HepG2 (cell line): ENCODE measurements around the gene NPB. TPM values are rescaled to one million over a fixed set of nuclear protein-coding genes. Genes with fewer than 3 reads are reported as not detected.

Experiments
- ARID4A ChIP-seq: sonication (generic); formaldehyde crosslinking; IDR thresholded peaks from 2 replicates; pipeline ENCODE4 v1.5.0; 2020; ENCODE audit warnings: mild to moderate bottlenecking, missing genetic modification reagents, borderline replicate concordance
- ATRX ChIP-seq: sonication (generic); formaldehyde crosslinking; IDR thresholded peaks from 2 replicates; pipeline ENCODE4 v1.4.0; 2020; ENCODE audit warnings: missing genetic modification reagents, borderline replicate concordance
- MEIS2 ChIP-seq: sonication (generic); formaldehyde crosslinking; IDR thresholded peaks from 2 replicates; pipeline ENCODE4 v1.9.0; 2021; ENCODE audit warnings: mild to moderate bottlenecking, missing genetic modification reagents
- MXD1 ChIP-seq: sonication (generic); formaldehyde crosslinking; IDR thresholded peaks from 2 replicates; pipeline ENCODE4 v1.4.0; 2020; ENCODE audit warnings: mild to moderate bottlenecking, missing genetic modification reagents
- NFE2 ChIP-seq: sonication (generic); formaldehyde crosslinking; IDR thresholded peaks from 2 replicates; pipeline ENCODE4 v1.4.0; 2020; ENCODE audit warnings: missing genetic modification reagents
- PTBP1 ChIP-seq: fragments of 200-400 bp; formaldehyde crosslinking; IDR thresholded peaks from 2 replicates; pipeline ENCODE4 v1.6.1; 2018; ENCODE audit warnings: low read length, low read depth; ENCODE audit not compliant: poor library complexity, severe bottlenecking
- RARA ChIP-seq: IDR thresholded peaks from 2 replicates; pipeline ENCODE4 v1.6.1; 2016; ENCODE audit warnings: missing genetic modification reagents, missing compliant biosample characterization
- RCOR2 ChIP-seq: IDR thresholded peaks from 2 replicates; pipeline ENCODE4 v1.6.1; 2016; ENCODE audit warnings: missing biosample characterization, missing genetic modification reagents
- SIX4 ChIP-seq: sonication (generic); formaldehyde crosslinking; IDR thresholded peaks from 2 replicates; pipeline ENCODE4 v1.4.0; 2020; ENCODE audit warnings: missing genetic modification reagents
- TEAD3 ChIP-seq: optimal IDR thresholded peaks from 2 replicates; pipeline ENCODE3; 2016; ENCODE audit warnings: borderline replicate concordance
- TOPORS ChIP-seq: sonication (generic); formaldehyde crosslinking; IDR thresholded peaks from 2 replicates; pipeline ENCODE4 v1.8.0; 2023; ENCODE audit warnings: mild to moderate bottlenecking, missing genetic modification reagents
- ZEB1 ChIP-seq: IDR thresholded peaks from 2 replicates; pipeline ENCODE4 v1.6.1; 2012; ENCODE audit warnings: mild to moderate bottlenecking, low read depth, inconsistent platforms; ENCODE audit not compliant: insufficient replicate concordance
- ZFP36L2 ChIP-seq: sonication (generic); formaldehyde crosslinking; IDR thresholded peaks from 2 replicates; pipeline ENCODE4 v1.4.0; 2020; ENCODE audit warnings: missing genetic modification reagents
- ZNF234 ChIP-seq: sonication (generic); formaldehyde crosslinking; conservative IDR thresholded peaks from 2 replicates; pipeline ENCODE4 v1.5.1; 2020; ENCODE audit warnings: mild to moderate bottlenecking, missing genetic modification reagents
- ZNF33B ChIP-seq: sonication (generic); formaldehyde crosslinking; IDR thresholded peaks from 2 replicates; pipeline ENCODE4 v1.5.1; 2020; ENCODE audit warnings: mild to moderate bottlenecking, missing genetic modification reagents
- ZNF451 ChIP-seq: sonication (generic); formaldehyde crosslinking; IDR thresholded peaks from 2 replicates; pipeline ENCODE4 v1.5.0; 2020; ENCODE audit warnings: mild to moderate bottlenecking, missing genetic modification reagents
- ZNF580 ChIP-seq: IDR thresholded peaks from 2 replicates; pipeline ENCODE4 v1.6.1; 2016; ENCODE audit warnings: low read depth, borderline replicate concordance
- ZNF703 ChIP-seq: sonication (generic); formaldehyde crosslinking; IDR thresholded peaks from 2 replicates; pipeline ENCODE4 v1.5.1; 2020; ENCODE audit warnings: missing genetic modification reagents, mild to moderate bottlenecking, moderate library complexity, borderline replicate concordance
- ZNF841 ChIP-seq: sonication (generic); formaldehyde crosslinking; IDR thresholded peaks from 2 replicates; pipeline ENCODE4 v1.8.1; 2023; ENCODE audit warnings: missing genetic modification reagents, borderline replicate concordance
- polyA plus RNA-seq, 8 experiments: library from polyadenylated mRNA; depleted of rRNA in 3 of 8; stranded (reverse) in 7 of 8; unstranded in 1 of 8; fragments of >200 nt; fragmentation: Illumina TruSeq in 4 of 8; extraction: Trizol in 4 of 8; gene quantifications; 2 replicates each; pipeline versions ENCODE4 v1.2.1 to v1.2.3, GENCODE V29; 2011 to 2016; ENCODE audit warnings: low read depth in 4 of 8, missing spikeins in 1 of 8, mixed read lengths in 1 of 8; ENCODE audit not compliant: insufficient read depth in 1 of 8
- total RNA-seq, 5 experiments: library from RNA; depleted of rRNA; stranded (reverse); fragments of >200 nt; fragmentation: Illumina TruSeq; extraction: Trizol; gene quantifications; 2 replicates each; pipeline ENCODE4 v1.2.3, GENCODE V29; 2016; ENCODE audit warnings: low read depth in 1 of 5
- TF ChIP-seq, protein P1 (sequence below): sonication (generic); formaldehyde crosslinking; IDR thresholded peaks from 2 replicates; pipeline ENCODE4 v1.5.0; 2020; ENCODE audit warnings: missing genetic modification reagents
- TF ChIP-seq, protein P2 (sequence below): sonication (generic); formaldehyde crosslinking; IDR thresholded peaks from 2 replicates; pipeline ENCODE4 v1.5.0; 2020; ENCODE audit warnings: mild to moderate bottlenecking, missing genetic modification reagents
- TF ChIP-seq, protein P3 (sequence below): sonication (generic); formaldehyde crosslinking; IDR thresholded peaks from 2 replicates; pipeline ENCODE4 v1.5.0; 2020; ENCODE audit warnings: missing genetic modification reagents

The NPB gene
- total and polyA plus RNA-seq, 2 of the 13 experiments (the other 11 are each of a cell fraction or from before 2014, with no cell fraction given), result 0.11 to 0.93 TPM

DNA sequence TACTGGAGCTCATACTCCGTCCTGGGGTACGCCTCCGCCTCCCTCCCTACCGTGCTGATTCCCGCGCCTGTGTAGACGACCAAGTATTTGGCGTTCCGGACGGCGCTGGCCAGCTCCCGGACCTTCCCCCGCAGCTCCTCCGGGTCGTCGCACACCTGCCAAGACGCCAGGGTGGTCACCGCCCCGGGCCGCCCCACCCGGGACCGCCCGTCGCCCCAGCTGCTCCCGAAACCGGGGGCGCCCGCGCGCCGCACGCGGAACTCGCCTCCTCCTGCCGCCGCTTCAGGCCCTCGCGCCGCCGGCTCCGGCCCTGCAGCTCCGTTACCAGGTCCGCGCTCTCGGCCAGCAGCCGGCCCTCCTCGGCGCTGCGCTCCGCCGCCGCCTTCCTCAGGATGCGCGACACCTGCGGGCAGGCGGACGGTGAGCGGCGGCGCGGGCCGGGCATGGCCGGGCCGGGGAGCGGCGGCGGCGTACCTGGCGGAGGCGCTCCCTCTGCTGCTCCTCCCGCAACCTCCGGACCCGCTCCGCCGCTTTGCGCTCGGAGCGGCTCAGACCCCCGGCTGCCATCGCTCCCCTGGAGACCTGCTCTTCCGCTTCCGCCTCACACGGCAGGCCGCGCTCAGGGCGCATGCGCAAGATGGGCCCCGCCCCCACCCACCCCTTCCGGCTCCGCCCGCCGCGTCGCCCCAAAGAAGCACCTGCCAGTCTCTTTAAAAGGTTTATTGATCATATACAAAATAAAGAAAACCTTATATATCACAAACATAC lies 15.7 kb downstream of the NPB start, which contains the start of gene SIRT7 (continued):
- TF ChIP-seq ZNF703 (CRISPR knock-in tag), result no peak
- no peak for TF ChIP-seq PTBP1
- no peak for TF ChIP-seq SIX4 (CRISPR knock-in tag)
- TF ChIP-seq, protein P1, sequence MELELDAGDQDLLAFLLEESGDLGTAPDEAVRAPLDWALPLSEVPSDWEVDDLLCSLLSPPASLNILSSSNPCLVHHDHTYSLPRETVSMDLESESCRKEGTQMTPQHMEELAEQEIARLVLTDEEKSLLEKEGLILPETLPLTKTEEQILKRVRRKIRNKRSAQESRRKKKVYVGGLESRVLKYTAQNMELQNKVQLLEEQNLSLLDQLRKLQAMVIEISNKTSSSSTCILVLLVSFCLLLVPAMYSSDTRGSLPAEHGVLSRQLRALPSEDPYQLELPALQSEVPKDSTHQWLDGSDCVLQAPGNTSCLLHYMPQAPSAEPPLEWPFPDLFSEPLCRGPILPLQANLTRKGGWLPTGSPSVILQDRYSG (CRISPR knock-in tag), result no peak
- no peak for TF ChIP-seq ZEB1
- TF ChIP-seq RARA (CRISPR knock-in tag), result no peak
- no peak for TF ChIP-seq ZNF234 (CRISPR knock-in tag)
- TF ChIP-seq ATRX, result no peak
- TF ChIP-seq ARID4A (CRISPR knock-in tag), result peak; percentile 86; the same call in 1 of the 2 replicates
- TF ChIP-seq, protein P2, sequence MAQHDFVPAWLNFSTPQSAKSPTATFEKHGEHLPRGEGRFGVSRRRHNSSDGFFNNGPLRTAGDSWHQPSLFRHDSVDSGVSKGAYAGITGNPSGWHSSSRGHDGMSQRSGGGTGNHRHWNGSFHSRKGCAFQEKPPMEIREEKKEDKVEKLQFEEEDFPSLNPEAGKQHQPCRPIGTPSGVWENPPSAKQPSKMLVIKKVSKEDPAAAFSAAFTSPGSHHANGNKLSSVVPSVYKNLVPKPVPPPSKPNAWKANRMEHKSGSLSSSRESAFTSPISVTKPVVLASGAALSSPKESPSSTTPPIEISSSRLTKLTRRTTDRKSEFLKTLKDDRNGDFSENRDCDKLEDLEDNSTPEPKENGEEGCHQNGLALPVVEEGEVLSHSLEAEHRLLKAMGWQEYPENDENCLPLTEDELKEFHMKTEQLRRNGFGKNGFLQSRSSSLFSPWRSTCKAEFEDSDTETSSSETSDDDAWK (CRISPR knock-in tag), result no peak
- no peak for TF ChIP-seq ZNF451
- 0 out of 2 replicates have a peak, but pooled peaks have one; percentile 40 for TF ChIP-seq MEIS2
- no peak for TF ChIP-seq RCOR2 (CRISPR knock-in tag)
- peak; percentile 38; the same call in 1 of the 2 replicates for TF ChIP-seq ZNF841 (CRISPR knock-in tag)
- no peak for TF ChIP-seq TEAD3 (CRISPR knock-in tag)
- no peak for TF ChIP-seq NFE2 (CRISPR knock-in tag)
- TF ChIP-seq MXD1 (CRISPR knock-in tag), result peak; percentile 37; the same call in 1 of the 2 replicates
- TF ChIP-seq, protein P3, sequence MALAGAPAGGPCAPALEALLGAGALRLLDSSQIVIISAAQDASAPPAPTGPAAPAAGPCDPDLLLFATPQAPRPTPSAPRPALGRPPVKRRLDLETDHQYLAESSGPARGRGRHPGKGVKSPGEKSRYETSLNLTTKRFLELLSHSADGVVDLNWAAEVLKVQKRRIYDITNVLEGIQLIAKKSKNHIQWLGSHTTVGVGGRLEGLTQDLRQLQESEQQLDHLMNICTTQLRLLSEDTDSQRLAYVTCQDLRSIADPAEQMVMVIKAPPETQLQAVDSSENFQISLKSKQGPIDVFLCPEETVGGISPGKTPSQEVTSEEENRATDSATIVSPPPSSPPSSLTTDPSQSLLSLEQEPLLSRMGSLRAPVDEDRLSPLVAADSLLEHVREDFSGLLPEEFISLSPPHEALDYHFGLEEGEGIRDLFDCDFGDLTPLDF (CRISPR knock-in tag), result no peak
- TF ChIP-seq TOPORS, result no peak
- no peak for TF ChIP-seq ZFP36L2
- TF ChIP-seq ZNF580 (CRISPR knock-in tag), result no peak
- TF ChIP-seq ZNF33B, result no peak
